Heart left ventricle (tissue), 16 donors: ENCODE data around the gene YIPF2. TPM values are rescaled to one million over a fixed set of nuclear protein-coding genes. Genes with fewer than 3 reads are reported as not detected.

Source experiments
- ATAC-seq, 4 donors: fragments of 200-7000 bp; cut with Tn5 transposase; one replicate each; pipeline ENCODE4 v1.9.1; 2020 to 2022; ENCODE audit warnings: moderate library complexity in 4 of 4, mild to moderate bottlenecking in 3 of 4, moderate number of reproducible peaks in 1 of 4
- DNase-seq, 5 donors: peaks; one replicate each; pipeline ENCODE4 v3.0.0-alpha.2; 2020
- H3K27ac ChIP-seq, 12 donors: fragments of 200-600 bp; sonication (generic) in 4 of 12; one replicate each; pipeline versions ENCODE4 v1.5.0 to v1.8.0; 2016 to 2022; ENCODE audit warnings: mild to moderate bottlenecking in 2 of 12
- H3K27me3 ChIP-seq, 9 donors: fragments of 200-600 bp; sonication (generic) in 2 of 9; one replicate each; pipeline versions ENCODE4 v1.5.1 to v1.8.0; 2016 to 2022; ENCODE audit warnings: mild to moderate bottlenecking in 3 of 9
- H3K36me3 ChIP-seq, 9 donors: fragments of 200-600 bp; sonication (generic) in 2 of 9; one replicate each; pipeline versions ENCODE4 v1.5.0 to v1.8.0; 2018 to 2022; ENCODE audit warnings: mild to moderate bottlenecking in 2 of 9
- H3K4me1 ChIP-seq, 12 donors: fragments of 200-600 bp; sonication (generic) in 4 of 12; one replicate each; pipeline versions ENCODE4 v1.5.0 to v1.8.0; 2016 to 2022; ENCODE audit warnings: mild to moderate bottlenecking in 3 of 12
- H3K4me3 ChIP-seq, 12 donors: fragments of 200-600 bp; sonication (generic) in 4 of 12; one replicate each; pipeline versions ENCODE4 v1.5.0 to v1.8.0; 2017 to 2022; ENCODE audit warnings: mild to moderate bottlenecking in 9 of 12, moderate library complexity in 4 of 12
- H3K9me3 ChIP-seq, 12 donors: fragments of 200-600 bp; sonication (generic) in 4 of 12; one replicate each; pipeline versions ENCODE4 v1.5.0 to v1.8.0; 2016 to 2022; ENCODE audit warnings: mild to moderate bottlenecking in 1 of 12
- CTCF ChIP-seq, 12 donors: fragments of 200-600 bp; sonication (generic) in 4 of 12; IDR thresholded peaks; one replicate each; pipeline versions ENCODE4 v1.5.0 to v1.8.0; 2018 to 2022; ENCODE audit warnings: antibody characterized with exemption in 12 of 12, mild to moderate bottlenecking in 5 of 12
- POLR2A ChIP-seq, 2 donors: fragments of 450-650 bp; IDR thresholded peaks; one replicate each; pipeline ENCODE4 v1.6.1; 2017; ENCODE audit warnings: antibody characterized with exemption in 2 of 2, mild to moderate bottlenecking in 2 of 2, moderate library complexity in 2 of 2
- WGBS, 4 donors: extraction: QIAGEN DNeasy Blood & Tissue Kit in 2 of 4; methylation state at CpG; one replicate each; pipeline versions ENCODE4 v1.1.5 to v1.1.7; 2013 to 2018; 5-methylcytosine and 5-hydroxymethylcytosine counted together
- intact Hi-C, 10 donors: fragments of 100-400 bp; cut with DNase I; formaldehyde crosslinking; loops; one replicate each; pipeline versions ENCODE4 v1.11.1 to v1.14.2; 2022
- polyA plus RNA-seq, 2 donors: library from polyadenylated mRNA; stranded (reverse); fragments of 200-250 nt; gene quantifications; one replicate each; pipeline ENCODE4 v1.2.3, GENCODE V29; 2013
- total RNA-seq, 9 donors: library from RNA; depleted of rRNA in 2 of 9; stranded (reverse); fragments of >200 nt in 2 of 9; fragmentation: NEBNext Ultra II Directional in 3 of 9; extraction: Animal tissue kit (Norgen Biotek cat#: 25700) in 3 of 9; gene quantifications; one replicate each; pipeline versions ENCODE4 v1.1.0 to v1.2.4, GENCODE V29; 2016 to 2023
- donor health status: ischemic (EF 13 %, LVEDD 7.1; RV severe dilation, severe dysfunction).
- donor health status: healthy with polysubstance abuse.
- donor health status: DM: no; HTN: yes; CAD: no.
- donor health status: DM: no; HTN: no; CAD: no.
- donor health status: ischemic (EF 25% LVEDD 6.9; RV normal size, moderate dysfunction).
- donor health status: ischemic (EF 25% LVEDD 5.7; RV mildly dilated, moderate dysfunction).
- donor health status: healthy.
- donor health status: DM: yes; HTN: yes; CAD: no.
- donor health status: ischemic (EF 35%, LVEDD 5.7; RV mildly dilated, moderate dysfunction).
- donor health status: nonischemic (EF 11% LVEDD 7.7; RV severe dilation, severe dysfunction).
- donor health status: DM: yes; HTN: yes; CAD: no.
- donor health status: PGD.
- donor health status: ischemic (EF 29% LVEDD 5.4; RV normal size, mild dysfunction).
- donor health status: nonischemic (EF 23%, LVEDD 6.1; RV moderate dilation, normal function).

YIPF2 gene
- total and polyA plus RNA-seq, 11 donors, result 11.5 to 38.7 (median 21.3) TPM

GRCh38 chr19:10912619-10913018, 15.8 kb downstream of the YIPF2 start:
- 91 to 95% (median 94%) methylated on average over 15 to 18 of the region's 18 CpGs for WGBS, 4 donors
- no peaks in the 10 kb centered on the region for H3K9me3 ChIP-seq
- intact Hi-C loops, result no loop called here
- TF ChIP-seq CTCF (IDR thresholded peaks at IDR 0.05), result no peak
- no peak for TF ChIP-seq POLR2A (IDR thresholded peaks at IDR 0.05)
- no peak overlapping the region for H3K27ac ChIP-seq
- no peak for DNase-seq
- H3K4me3 ChIP-seq, result no peak overlapping the region
- no peaks in the 10 kb centered on the region for H3K27me3 ChIP-seq
- ATAC-seq, result no peak
- peaks cover 0 to 96% (median 80%) of the 10 kb centered on the region in 9 donors for H3K36me3 ChIP-seq
- H3K4me1 ChIP-seq, result no peaks in the 10 kb centered on the region

DNA sequence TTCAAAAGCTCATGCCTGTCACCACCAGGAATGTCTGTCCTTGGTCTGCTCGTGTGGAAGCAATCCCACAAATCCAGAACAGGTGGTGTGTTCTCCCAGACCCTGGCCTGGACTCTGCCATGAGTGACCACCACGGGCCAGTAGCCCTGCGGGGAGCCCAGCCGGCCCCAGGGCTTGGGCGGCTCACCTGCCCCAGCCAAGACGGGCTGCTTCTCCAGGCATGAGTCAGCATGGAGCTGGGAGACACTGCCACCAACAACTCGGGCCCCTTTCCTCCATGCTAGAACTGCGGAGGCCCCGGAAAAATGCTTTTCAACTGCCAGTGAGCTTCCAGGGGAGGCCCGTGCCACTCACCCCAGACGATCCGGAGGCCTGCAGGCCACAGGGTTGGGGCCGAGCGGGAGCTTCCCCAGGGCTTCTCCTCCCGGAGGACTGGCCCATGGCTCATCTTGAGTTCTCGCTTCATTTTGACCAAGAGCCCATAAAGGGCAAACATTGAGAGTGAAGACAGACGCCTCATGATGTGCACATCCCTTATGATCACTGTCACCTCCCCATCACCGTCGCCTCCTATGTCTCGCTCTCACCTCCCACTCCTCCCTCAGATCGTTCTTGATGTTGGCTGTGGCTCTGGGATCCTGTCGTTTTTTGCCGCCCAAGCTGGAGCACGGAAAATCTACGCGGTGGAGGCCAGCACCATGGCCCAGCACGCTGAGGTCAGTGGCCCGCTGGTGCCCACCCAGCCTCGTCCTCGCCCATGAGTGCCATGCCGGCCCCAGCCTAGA, 16.7 kb downstream of the YIPF2 start:
- H3K36me3 ChIP-seq, result peaks cover 0 to 96% (median 80%) of the 10 kb centered on the region in 9 donors
- WGBS, 4 donors, result 90 to 91% (median 90%) methylated on average over 21 to 31 of the region's 31 CpGs
- no peak overlapping the region for H3K27ac ChIP-seq
- DNase-seq (no peak), ATAC-seq (no peak)
- intact Hi-C loops, result no loop called here
- no peak for TF ChIP-seq POLR2A (IDR thresholded peaks at IDR 0.05)
- no peak for TF ChIP-seq CTCF (IDR thresholded peaks at IDR 0.05)
- no peaks in the 10 kb centered on the region for H3K4me1 ChIP-seq
- H3K4me3 ChIP-seq, result no peak overlapping the region
- no peaks in the 10 kb centered on the region for H3K27me3 ChIP-seq
- H3K9me3 ChIP-seq, result no peaks in the 10 kb centered on the region

DNA sequence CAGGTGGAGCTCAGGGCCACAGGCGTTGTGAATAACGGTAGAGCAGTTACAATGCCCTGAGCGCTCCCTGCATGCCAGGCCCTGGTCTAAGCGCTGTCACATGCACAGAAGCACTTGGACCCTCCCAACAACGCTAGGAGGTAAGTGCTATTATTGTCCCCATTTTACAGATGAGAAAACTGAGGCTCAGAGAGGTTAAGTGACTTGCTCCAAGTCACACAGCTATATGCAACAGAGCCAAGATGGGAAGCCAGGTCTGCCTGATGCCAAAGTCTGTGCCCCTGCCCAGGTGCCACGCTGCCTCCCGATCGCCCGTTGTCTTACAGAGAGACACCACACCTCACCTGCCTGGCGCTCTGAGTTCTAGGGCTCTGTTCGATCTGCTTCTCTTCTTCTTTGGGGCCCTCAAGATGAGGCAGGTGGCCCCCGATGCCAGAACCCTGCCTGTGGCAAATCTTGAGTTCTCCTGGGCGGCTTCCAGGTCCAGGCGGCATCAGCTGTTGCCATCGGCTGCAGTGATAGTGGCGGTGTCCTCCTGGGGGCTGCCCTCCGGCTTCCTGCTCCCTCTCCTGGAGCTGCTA, 20.0 kb downstream of the YIPF2 start:
- no peak overlapping the region for H3K27ac ChIP-seq
- intact Hi-C loops, result no loop called here
- TF ChIP-seq CTCF (IDR thresholded peaks at IDR 0.05), result no peak
- TF ChIP-seq POLR2A (IDR thresholded peaks at IDR 0.05), result no peak

DNA sequence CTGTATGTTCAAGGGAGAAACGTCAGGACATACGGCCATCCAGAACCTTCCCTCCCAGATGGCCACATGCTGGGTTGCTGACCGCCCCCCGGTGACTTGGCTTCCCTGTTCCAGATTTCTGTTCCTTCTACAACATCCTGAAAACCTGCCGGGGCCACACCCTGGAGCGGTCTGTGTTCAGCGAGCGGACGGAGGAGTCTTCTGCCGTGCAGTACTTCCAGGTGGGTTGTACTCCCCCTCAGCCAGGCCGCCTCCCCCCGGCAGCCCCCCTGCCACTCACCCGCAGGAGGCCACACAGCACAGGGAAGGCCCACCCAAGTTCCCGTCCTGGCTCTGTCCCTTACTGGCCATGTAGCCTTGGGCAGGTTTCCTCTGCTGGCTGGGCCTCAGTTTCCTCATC, 20.5 kb downstream of the YIPF2 start:
- WGBS, 4 donors, result 87 to 90% (median 89%) methylated on average over 14 of the region's 14 CpGs
- ATAC-seq (no peak), DNase-seq (no peak)
- no peak overlapping the region for H3K4me3 ChIP-seq
- intact Hi-C loops, result no loop called here
- TF ChIP-seq CTCF (IDR thresholded peaks at IDR 0.05), result no peak
- no peak for TF ChIP-seq POLR2A (IDR thresholded peaks at IDR 0.05)
- H3K4me1 ChIP-seq, result no peaks in the 10 kb centered on the region
- H3K36me3 ChIP-seq, result peaks cover 0 to 61% (median 52%) of the 10 kb centered on the region in 9 donors
- no peak overlapping the region for H3K27ac ChIP-seq
- no peaks in the 10 kb centered on the region for H3K27me3 ChIP-seq
- H3K9me3 ChIP-seq, result peaks cover 0 to 4% (median 0%) of the 10 kb centered on the region in 12 donors

More for the DNA sequence above, 20.0 kb downstream of the YIPF2 start:
- Histone ChIP-seq H3K4me1 (no peaks in the 10 kb centered on the region), H3K9me3 (no peaks in the 10 kb centered on the region), H3K27me3 (no peaks in the 10 kb centered on the region), H3K36me3 (peaks cover 0 to 66% (median 56%) of the 10 kb centered on the region in 9 donors), H3K4me3 (no peak overlapping the region)
- ATAC-seq (no peak), DNase-seq (peak in 2 of 5 donors; percentile 15 to 44)
- WGBS, 4 donors, result 93 to 94% (median 94%) methylated on average over 15 to 17 of the region's 17 CpGs
